WTC11 (cell line): ENCODE data around the gene OBSL1. TPM values are rescaled to one million over a fixed set of nuclear protein-coding genes. Genes with fewer than 3 reads are reported as not detected.

Experiments
- ATAC-seq: fragments of 200-7000 bp; cut with Tn5 transposase; 2 replicates; pipeline ENCODE4 v1.10.0; 2021; ENCODE audit warnings: mild to moderate bottlenecking, moderate library complexity
- CTCF ChIA-PET: fragments of 300-600 bp; sonication (Branson Sonifier 250); formaldehyde crosslinking; loops from one replicate; lab custom pipeline; 2021; ENCODE audit warnings: antibody characterized with exemption; lab: Charles Lee
- POLR2A ChIA-PET: fragments of 350-600 bp; sonication (Branson Sonifier 250); formaldehyde crosslinking; loops from one replicate; lab custom pipeline; 2021; ENCODE audit warnings: antibody characterized with exemption; lab: Charles Lee
- DNase-seq: peaks from one replicate; pipeline ENCODE4 v3.0.0; 2021; ENCODE audit warnings: low spot score
- H3K27ac Mint-ChIP-seq: 2 replicates; pipeline ENCODE4 v1.8.0; 2021; ENCODE audit warnings: mixed read lengths
- H3K27me3 Mint-ChIP-seq: 2 replicates; pipeline ENCODE4 v1.8.0; 2021; ENCODE audit warnings: low read depth, mild to moderate bottlenecking, moderate library complexity, mixed read lengths
- H3K36me3 Mint-ChIP-seq: 2 replicates; pipeline ENCODE4 v1.8.0; 2021; ENCODE audit warnings: mixed read lengths
- H3K4me1 Mint-ChIP-seq: 2 replicates; pipeline ENCODE4 v1.8.0; 2022; ENCODE audit warnings: mixed read lengths
- H3K4me3 Mint-ChIP-seq: 2 replicates; pipeline ENCODE4 v1.8.0; 2021; ENCODE audit warnings: mild to moderate bottlenecking, moderate library complexity, mixed read lengths
- H3K9me3 Mint-ChIP-seq: 2 replicates; pipeline ENCODE4 v1.8.0; 2021; ENCODE audit warnings: mixed read lengths
- CBFB ChIP-seq: sonication (generic); formaldehyde crosslinking; IDR thresholded peaks from 2 replicates; pipeline ENCODE4 v1.8.1; 2022; ENCODE audit warnings: mild to moderate bottlenecking, low read depth, missing genetic modification reagents
- CREB1 ChIP-seq: sonication (generic); formaldehyde crosslinking; IDR thresholded peaks from 2 replicates; pipeline ENCODE4 v1.8.0; 2023; ENCODE audit warnings: mild to moderate bottlenecking, missing genetic modification reagents
- EMX1 ChIP-seq: fragments of 250-450 bp; sonication (Bioruptor Pico); IDR thresholded peaks from 2 replicates; pipeline ENCODE4 v1.8.0; 2021; ENCODE audit warnings: mild to moderate bottlenecking
- ETV6 ChIP-seq: sonication (generic); formaldehyde crosslinking; IDR thresholded peaks from 2 replicates; pipeline ENCODE4 v1.8.1; 2022; ENCODE audit warnings: mild to moderate bottlenecking, missing genetic modification reagents
- FOXJ3 ChIP-seq: sonication (generic); formaldehyde crosslinking; IDR thresholded peaks from 2 replicates; pipeline ENCODE4 v1.9.0; 2021; ENCODE audit warnings: missing genetic modification reagents, mild to moderate bottlenecking, borderline replicate concordance
- GRHL2 ChIP-seq: fragments of 250-450 bp; sonication (Bioruptor Pico); IDR thresholded peaks from 2 replicates; pipeline ENCODE4 v1.8.0; 2022; ENCODE audit warnings: mild to moderate bottlenecking, moderate library complexity; ENCODE audit not compliant: insufficient replicate concordance, severe bottlenecking
- IRF2 ChIP-seq: sonication (generic); formaldehyde crosslinking; IDR thresholded peaks from 2 replicates; pipeline ENCODE4 v1.8.0; 2022; ENCODE audit warnings: low read depth, missing genetic modification reagents, borderline replicate concordance
- KAT7 ChIP-seq: sonication (generic); formaldehyde crosslinking; IDR thresholded peaks from 2 replicates; pipeline ENCODE4 v1.8.1; 2023; ENCODE audit warnings: missing genetic modification reagents, mild to moderate bottlenecking, borderline replicate concordance
- NFE2L1 ChIP-seq: sonication (generic); formaldehyde crosslinking; IDR thresholded peaks from 2 replicates; pipeline ENCODE4 v1.8.1; 2023; ENCODE audit warnings: missing genetic modification reagents
- NR3C1 ChIP-seq: sonication (generic); formaldehyde crosslinking; conservative IDR thresholded peaks from 2 replicates; pipeline ENCODE4 v1.8.1; 2023; ENCODE audit warnings: low read depth, mild to moderate bottlenecking, missing genetic modification reagents
- SMAD3 ChIP-seq: sonication (generic); formaldehyde crosslinking; IDR thresholded peaks from 2 replicates; pipeline ENCODE4 v1.8.0; 2022; ENCODE audit warnings: missing genetic modification reagents, mild to moderate bottlenecking, borderline replicate concordance
- SMAD4 ChIP-seq: sonication (generic); formaldehyde crosslinking; IDR thresholded peaks from 2 replicates; pipeline ENCODE4 v1.8.0; 2022; ENCODE audit warnings: mild to moderate bottlenecking, missing genetic modification reagents
- ZBTB21 ChIP-seq: sonication (generic); formaldehyde crosslinking; IDR thresholded peaks from 2 replicates; pipeline ENCODE4 v1.8.1; 2023; ENCODE audit warnings: mild to moderate bottlenecking, missing genetic modification reagents, borderline replicate concordance
- ZNF232 ChIP-seq: sonication (generic); formaldehyde crosslinking; IDR thresholded peaks from 2 replicates; pipeline ENCODE4 v1.8.0; 2022; ENCODE audit warnings: mild to moderate bottlenecking, missing genetic modification reagents
- ZNF263 ChIP-seq: sonication (generic); formaldehyde crosslinking; IDR thresholded peaks from 2 replicates; pipeline ENCODE4 v1.8.1; 2022; ENCODE audit warnings: low read depth, mild to moderate bottlenecking, moderate library complexity, missing genetic modification reagents
- total RNA-seq: library from RNA; stranded (reverse); gene quantifications from 3 replicates; pipeline ENCODE4 v1.2.3, GENCODE V29; 2021
- TF ChIP-seq, protein P1 (sequence below): sonication (generic); formaldehyde crosslinking; IDR thresholded peaks from 2 replicates; pipeline ENCODE4 v1.8.1; 2022; ENCODE audit warnings: low read depth, missing genetic modification reagents, borderline replicate concordance
- TF ChIP-seq, protein P2 (sequence below): sonication (generic); formaldehyde crosslinking; conservative IDR thresholded peaks from 2 replicates; pipeline ENCODE4 v1.8.1; 2022; ENCODE audit warnings: mild to moderate bottlenecking, missing genetic modification reagents
- TF ChIP-seq, protein P3 (sequence below): sonication (generic); formaldehyde crosslinking; IDR thresholded peaks from 2 replicates; pipeline ENCODE4 v1.8.1; 2022; ENCODE audit warnings: low read depth, mild to moderate bottlenecking, moderate library complexity, missing genetic modification reagents, borderline replicate concordance
- TF ChIP-seq, protein P4 (sequence below): sonication (generic); formaldehyde crosslinking; IDR thresholded peaks from 2 replicates; pipeline ENCODE4 v1.8.0; 2023; ENCODE audit warnings: missing genetic modification reagents
- TF ChIP-seq, protein P5 (sequence below): sonication (generic); formaldehyde crosslinking; IDR thresholded peaks from 2 replicates; pipeline ENCODE4 v1.8.0; 2023; ENCODE audit warnings: missing genetic modification reagents, mild to moderate bottlenecking, borderline replicate concordance
- TF ChIP-seq, protein P6 (sequence below): sonication (generic); formaldehyde crosslinking; IDR thresholded peaks from 2 replicates; pipeline ENCODE4 v1.8.1; 2023; ENCODE audit warnings: mild to moderate bottlenecking, missing genetic modification reagents
- TF ChIP-seq, protein P7 (sequence below): sonication (generic); formaldehyde crosslinking; IDR thresholded peaks from 2 replicates; pipeline ENCODE4 v1.8.1; 2023; ENCODE audit warnings: mild to moderate bottlenecking, missing genetic modification reagents, moderate library complexity
- TF ChIP-seq, protein P8 (sequence below): fragments of 250-450 bp; sonication (Bioruptor Pico); IDR thresholded peaks from 2 replicates; pipeline ENCODE4 v1.8.0; 2021; ENCODE audit warnings: mild to moderate bottlenecking

The OBSL1 gene
- total RNA-seq, 1 experiment from 2014 or later: 159 TPM

DNA sequence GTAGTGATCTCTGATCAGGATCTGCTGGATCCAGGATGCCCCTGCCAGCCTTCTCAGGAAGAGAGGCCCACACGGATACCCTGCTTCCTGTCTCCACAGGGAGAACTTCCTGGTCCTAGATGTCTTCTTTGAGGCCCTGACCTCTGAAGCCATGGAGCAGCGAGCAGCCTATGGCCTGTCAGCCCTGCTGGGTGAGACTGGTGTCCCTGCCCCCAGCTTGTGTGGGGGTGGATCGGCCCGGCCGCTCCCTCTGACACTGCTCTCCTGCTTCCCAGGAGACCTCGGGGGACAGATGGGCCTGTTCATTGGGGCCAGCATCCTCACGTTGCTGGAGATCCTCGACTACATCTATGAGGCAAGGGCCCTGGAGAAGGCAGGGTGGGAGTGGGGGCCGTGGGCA is 34.4 kb downstream of the OBSL1 start (continued):
- TF ChIP-seq NR3C1 (CRISPR knock-in tag) (no peak), EMX1 (no peak), SMAD4 (CRISPR knock-in tag) (no peak), ETV6 (no peak), KAT7 (CRISPR knock-in tag) (no peak), NFE2L1 (CRISPR knock-in tag) (no peak)
- TF ChIP-seq, protein P1, sequence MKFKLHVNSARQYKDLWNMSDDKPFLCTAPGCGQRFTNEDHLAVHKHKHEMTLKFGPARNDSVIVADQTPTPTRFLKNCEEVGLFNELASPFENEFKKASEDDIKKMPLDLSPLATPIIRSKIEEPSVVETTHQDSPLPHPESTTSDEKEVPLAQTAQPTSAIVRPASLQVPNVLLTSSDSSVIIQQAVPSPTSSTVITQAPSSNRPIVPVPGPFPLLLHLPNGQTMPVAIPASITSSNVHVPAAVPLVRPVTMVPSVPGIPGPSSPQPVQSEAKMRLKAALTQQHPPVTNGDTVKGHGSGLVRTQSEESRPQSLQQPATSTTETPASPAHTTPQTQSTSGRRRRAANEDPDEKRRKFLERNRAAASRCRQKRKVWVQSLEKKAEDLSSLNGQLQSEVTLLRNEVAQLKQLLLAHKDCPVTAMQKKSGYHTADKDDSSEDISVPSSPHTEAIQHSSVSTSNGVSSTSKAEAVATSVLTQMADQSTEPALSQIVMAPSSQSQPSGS (CRISPR knock-in tag): no peak
- TF ChIP-seq, protein P2, sequence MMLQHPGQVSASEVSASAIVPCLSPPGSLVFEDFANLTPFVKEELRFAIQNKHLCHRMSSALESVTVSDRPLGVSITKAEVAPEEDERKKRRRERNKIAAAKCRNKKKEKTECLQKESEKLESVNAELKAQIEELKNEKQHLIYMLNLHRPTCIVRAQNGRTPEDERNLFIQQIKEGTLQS (CRISPR knock-in tag): no peak

DNA sequence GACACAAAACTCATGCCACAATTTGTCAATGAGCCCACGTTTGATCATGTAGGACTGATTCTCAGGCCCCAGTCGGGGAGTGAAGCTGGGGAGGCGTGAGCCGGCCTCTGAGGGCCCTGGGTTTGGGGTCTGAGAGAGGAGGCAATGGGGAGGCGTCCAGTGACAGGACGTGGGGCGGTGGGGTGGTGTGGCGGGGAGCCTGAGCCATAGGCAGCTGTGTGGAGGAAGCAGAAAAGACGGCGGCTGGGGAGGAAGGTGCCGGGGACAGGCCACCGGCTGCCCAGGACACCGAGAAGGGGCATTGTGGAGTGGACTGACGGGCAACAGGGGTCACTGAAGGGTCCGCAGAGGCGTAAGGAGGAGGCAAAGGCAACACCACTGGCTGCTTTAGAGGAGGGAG is 34.9 kb downstream of the OBSL1 start:
- no peaks in the 10 kb centered on the region for H3K9me3 Mint-ChIP-seq
- ATAC-seq (no peak), DNase-seq (no peak)
- POLR2A ChIA-PET: no interaction called here
- H3K27ac Mint-ChIP-seq: no peak overlapping the region
- CTCF ChIA-PET: interaction anchor here (2.0 to 41.3 kb wide), 6 partner anchors 13 to 134 kb away, joined by 8 to 2316 read pairs (median 14); partner anchors contain the start of gene GMPPA
- peaks cover under 1% of the 10 kb centered on the region; the same call in 1 of the 2 replicates for H3K27me3 Mint-ChIP-seq
- H3K4me1 Mint-ChIP-seq: peaks cover 19% of the 10 kb centered on the region
- H3K4me3 Mint-ChIP-seq: no peak overlapping the region
- H3K36me3 Mint-ChIP-seq: peaks cover 21% of the 10 kb centered on the region
- TF ChIP-seq, protein P3, sequence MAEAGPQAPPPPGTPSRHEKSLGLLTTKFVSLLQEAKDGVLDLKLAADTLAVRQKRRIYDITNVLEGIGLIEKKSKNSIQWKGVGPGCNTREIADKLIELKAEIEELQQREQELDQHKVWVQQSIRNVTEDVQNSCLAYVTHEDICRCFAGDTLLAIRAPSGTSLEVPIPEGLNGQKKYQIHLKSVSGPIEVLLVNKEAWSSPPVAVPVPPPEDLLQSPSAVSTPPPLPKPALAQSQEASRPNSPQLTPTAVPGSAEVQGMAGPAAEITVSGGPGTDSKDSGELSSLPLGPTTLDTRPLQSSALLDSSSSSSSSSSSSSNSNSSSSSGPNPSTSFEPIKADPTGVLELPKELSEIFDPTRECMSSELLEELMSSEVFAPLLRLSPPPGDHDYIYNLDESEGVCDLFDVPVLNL (CRISPR knock-in tag): no peak
- no peak for TF ChIP-seq IRF2 (CRISPR knock-in tag)
- no peak for TF ChIP-seq CBFB (CRISPR knock-in tag)
- no peak for TF ChIP-seq GRHL2 (CRISPR knock-in tag)
- TF ChIP-seq, protein P4, sequence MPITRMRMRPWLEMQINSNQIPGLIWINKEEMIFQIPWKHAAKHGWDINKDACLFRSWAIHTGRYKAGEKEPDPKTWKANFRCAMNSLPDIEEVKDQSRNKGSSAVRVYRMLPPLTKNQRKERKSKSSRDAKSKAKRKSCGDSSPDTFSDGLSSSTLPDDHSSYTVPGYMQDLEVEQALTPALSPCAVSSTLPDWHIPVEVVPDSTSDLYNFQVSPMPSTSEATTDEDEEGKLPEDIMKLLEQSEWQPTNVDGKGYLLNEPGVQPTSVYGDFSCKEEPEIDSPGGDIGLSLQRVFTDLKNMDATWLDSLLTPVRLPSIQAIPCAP (CRISPR knock-in tag): no peak
- TF ChIP-seq FOXJ3 (CRISPR knock-in tag): no peak
- TF ChIP-seq, protein P5, sequence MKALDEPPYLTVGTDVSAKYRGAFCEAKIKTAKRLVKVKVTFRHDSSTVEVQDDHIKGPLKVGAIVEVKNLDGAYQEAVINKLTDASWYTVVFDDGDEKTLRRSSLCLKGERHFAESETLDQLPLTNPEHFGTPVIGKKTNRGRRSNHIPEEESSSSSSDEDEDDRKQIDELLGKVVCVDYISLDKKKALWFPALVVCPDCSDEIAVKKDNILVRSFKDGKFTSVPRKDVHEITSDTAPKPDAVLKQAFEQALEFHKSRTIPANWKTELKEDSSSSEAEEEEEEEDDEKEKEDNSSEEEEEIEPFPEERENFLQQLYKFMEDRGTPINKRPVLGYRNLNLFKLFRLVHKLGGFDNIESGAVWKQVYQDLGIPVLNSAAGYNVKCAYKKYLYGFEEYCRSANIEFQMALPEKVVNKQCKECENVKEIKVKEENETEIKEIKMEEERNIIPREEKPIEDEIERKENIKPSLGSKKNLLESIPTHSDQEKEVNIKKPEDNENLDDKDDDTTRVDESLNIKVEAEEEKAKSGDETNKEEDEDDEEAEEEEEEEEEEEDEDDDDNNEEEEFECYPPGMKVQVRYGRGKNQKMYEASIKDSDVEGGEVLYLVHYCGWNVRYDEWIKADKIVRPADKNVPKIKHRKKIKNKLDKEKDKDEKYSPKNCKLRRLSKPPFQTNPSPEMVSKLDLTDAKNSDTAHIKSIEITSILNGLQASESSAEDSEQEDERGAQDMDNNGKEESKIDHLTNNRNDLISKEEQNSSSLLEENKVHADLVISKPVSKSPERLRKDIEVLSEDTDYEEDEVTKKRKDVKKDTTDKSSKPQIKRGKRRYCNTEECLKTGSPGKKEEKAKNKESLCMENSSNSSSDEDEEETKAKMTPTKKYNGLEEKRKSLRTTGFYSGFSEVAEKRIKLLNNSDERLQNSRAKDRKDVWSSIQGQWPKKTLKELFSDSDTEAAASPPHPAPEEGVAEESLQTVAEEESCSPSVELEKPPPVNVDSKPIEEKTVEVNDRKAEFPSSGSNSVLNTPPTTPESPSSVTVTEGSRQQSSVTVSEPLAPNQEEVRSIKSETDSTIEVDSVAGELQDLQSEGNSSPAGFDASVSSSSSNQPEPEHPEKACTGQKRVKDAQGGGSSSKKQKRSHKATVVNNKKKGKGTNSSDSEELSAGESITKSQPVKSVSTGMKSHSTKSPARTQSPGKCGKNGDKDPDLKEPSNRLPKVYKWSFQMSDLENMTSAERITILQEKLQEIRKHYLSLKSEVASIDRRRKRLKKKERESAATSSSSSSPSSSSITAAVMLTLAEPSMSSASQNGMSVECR (CRISPR knock-in tag): no peak
- no peak for TF ChIP-seq ZNF263
- TF ChIP-seq SMAD3 (CRISPR knock-in tag): no peak
- TF ChIP-seq NFE2L1 (CRISPR knock-in tag): no peak
- no peak for TF ChIP-seq ZBTB21 (CRISPR knock-in tag)
- TF ChIP-seq, protein P6, sequence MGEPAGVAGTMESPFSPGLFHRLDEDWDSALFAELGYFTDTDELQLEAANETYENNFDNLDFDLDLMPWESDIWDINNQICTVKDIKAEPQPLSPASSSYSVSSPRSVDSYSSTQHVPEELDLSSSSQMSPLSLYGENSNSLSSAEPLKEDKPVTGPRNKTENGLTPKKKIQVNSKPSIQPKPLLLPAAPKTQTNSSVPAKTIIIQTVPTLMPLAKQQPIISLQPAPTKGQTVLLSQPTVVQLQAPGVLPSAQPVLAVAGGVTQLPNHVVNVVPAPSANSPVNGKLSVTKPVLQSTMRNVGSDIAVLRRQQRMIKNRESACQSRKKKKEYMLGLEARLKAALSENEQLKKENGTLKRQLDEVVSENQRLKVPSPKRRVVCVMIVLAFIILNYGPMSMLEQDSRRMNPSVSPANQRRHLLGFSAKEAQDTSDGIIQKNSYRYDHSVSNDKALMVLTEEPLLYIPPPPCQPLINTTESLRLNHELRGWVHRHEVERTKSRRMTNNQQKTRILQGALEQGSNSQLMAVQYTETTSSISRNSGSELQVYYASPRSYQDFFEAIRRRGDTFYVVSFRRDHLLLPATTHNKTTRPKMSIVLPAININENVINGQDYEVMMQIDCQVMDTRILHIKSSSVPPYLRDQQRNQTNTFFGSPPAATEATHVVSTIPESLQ (CRISPR knock-in tag): no peak
- TF ChIP-seq ZNF232 (CRISPR knock-in tag): no peak
- no peak for TF ChIP-seq CREB1 (CRISPR knock-in tag)
- TF ChIP-seq, protein P7, sequence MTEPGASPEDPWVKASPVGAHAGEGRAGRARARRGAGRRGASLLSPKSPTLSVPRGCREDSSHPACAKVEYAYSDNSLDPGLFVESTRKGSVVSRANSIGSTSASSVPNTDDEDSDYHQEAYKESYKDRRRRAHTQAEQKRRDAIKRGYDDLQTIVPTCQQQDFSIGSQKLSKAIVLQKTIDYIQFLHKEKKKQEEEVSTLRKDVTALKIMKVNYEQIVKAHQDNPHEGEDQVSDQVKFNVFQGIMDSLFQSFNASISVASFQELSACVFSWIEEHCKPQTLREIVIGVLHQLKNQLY (CRISPR knock-in tag): no peak
- TF ChIP-seq, protein P8, sequence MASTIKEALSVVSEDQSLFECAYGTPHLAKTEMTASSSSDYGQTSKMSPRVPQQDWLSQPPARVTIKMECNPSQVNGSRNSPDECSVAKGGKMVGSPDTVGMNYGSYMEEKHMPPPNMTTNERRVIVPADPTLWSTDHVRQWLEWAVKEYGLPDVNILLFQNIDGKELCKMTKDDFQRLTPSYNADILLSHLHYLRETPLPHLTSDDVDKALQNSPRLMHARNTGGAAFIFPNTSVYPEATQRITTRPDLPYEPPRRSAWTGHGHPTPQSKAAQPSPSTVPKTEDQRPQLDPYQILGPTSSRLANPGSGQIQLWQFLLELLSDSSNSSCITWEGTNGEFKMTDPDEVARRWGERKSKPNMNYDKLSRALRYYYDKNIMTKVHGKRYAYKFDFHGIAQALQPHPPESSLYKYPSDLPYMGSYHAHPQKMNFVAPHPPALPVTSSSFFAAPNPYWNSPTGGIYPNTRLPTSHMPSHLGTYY (CRISPR knock-in tag): no peak
